HepG2 (cell line): Measurements from ENCODE around the gene SDC1. TPM values are rescaled to one million over a fixed set of nuclear protein-coding genes. Genes with fewer than 3 reads are reported as not detected.
A peak's percentile ranks its signal among the peaks of the same experiment; 100 is the strongest.

Source experiments
- CBFB ChIP-seq: sonication (generic); formaldehyde crosslinking; IDR thresholded peaks from 2 replicates; pipeline ENCODE4 v1.4.0; 2020; ENCODE audit warnings: missing genetic modification reagents
- CTCF ChIP-seq: sonication (generic); formaldehyde crosslinking; IDR thresholded peaks from 2 replicates; pipeline ENCODE4 v1.5.0; 2020; ENCODE audit warnings: mild to moderate bottlenecking, missing genetic modification reagents, moderate library complexity
- DDIT3 ChIP-seq: sonication (generic); formaldehyde crosslinking; IDR thresholded peaks from 2 replicates; pipeline ENCODE4 v1.4.0; 2020; ENCODE audit warnings: mild to moderate bottlenecking, missing genetic modification reagents
- HNF4A ChIP-seq: sonication (generic); formaldehyde crosslinking; IDR thresholded peaks from 2 replicates; pipeline ENCODE4 v1.4.0; 2020; ENCODE audit warnings: missing genetic modification reagents
- HOXA5 ChIP-seq: sonication (generic); formaldehyde crosslinking; IDR thresholded peaks from 2 replicates; pipeline ENCODE4 v1.4.0; 2020; ENCODE audit warnings: missing genetic modification reagents
- MTA3 ChIP-seq: sonication (generic); formaldehyde crosslinking; IDR thresholded peaks from 2 replicates; pipeline ENCODE4 v1.4.0; 2020; ENCODE audit warnings: missing genetic modification reagents
- NFE2L1 ChIP-seq: sonication (generic); formaldehyde crosslinking; IDR thresholded peaks from 2 replicates; pipeline ENCODE4 v1.4.0; 2020; ENCODE audit warnings: missing genetic modification reagents, mild to moderate bottlenecking, borderline replicate concordance
- NFKB2 ChIP-seq: sonication (generic); formaldehyde crosslinking; IDR thresholded peaks from 2 replicates; pipeline ENCODE4 v1.4.0; 2020; ENCODE audit warnings: missing genetic modification reagents, borderline replicate concordance
- PATZ1 ChIP-seq: sonication (generic); formaldehyde crosslinking; IDR thresholded peaks from 2 replicates; pipeline ENCODE4 v1.4.0; 2020; ENCODE audit warnings: missing genetic modification reagents
- RERE ChIP-seq: IDR thresholded peaks from 2 replicates; pipeline ENCODE4 v1.6.1; 2016; ENCODE audit warnings: low read depth, missing genetic modification reagents, missing compliant biosample characterization
- SAFB2 ChIP-seq: sonication (generic); formaldehyde crosslinking; IDR thresholded peaks from 2 replicates; pipeline ENCODE4 v1.5.1; 2020; ENCODE audit warnings: missing genetic modification reagents, low read depth, mild to moderate bottlenecking, borderline replicate concordance
- SMAD9 ChIP-seq: sonication (generic); formaldehyde crosslinking; IDR thresholded peaks from 2 replicates; pipeline ENCODE4 v1.5.1; 2020; ENCODE audit warnings: mild to moderate bottlenecking, missing genetic modification reagents
- TBX3 ChIP-seq: fragments of 450-650 bp; IDR thresholded peaks from 2 replicates; pipeline ENCODE4 v1.6.1; 2017; ENCODE audit warnings: antibody characterized with exemption, mild to moderate bottlenecking, inconsistent platforms, borderline replicate concordance
- ZFP1 ChIP-seq: IDR thresholded peaks from 2 replicates; pipeline ENCODE4 v1.6.1; 2016
- ZNF263 ChIP-seq: sonication (generic); formaldehyde crosslinking; IDR thresholded peaks from 2 replicates; pipeline ENCODE4 v1.4.0; 2020; ENCODE audit warnings: missing genetic modification reagents
- ZNF776 ChIP-seq: sonication (generic); formaldehyde crosslinking; IDR thresholded peaks from 2 replicates; pipeline ENCODE4 v1.4.0; 2020; ENCODE audit warnings: mild to moderate bottlenecking, missing genetic modification reagents
- polyA plus RNA-seq, 8 experiments: library from polyadenylated mRNA; depleted of rRNA in 3 of 8; stranded (reverse) in 7 of 8; unstranded in 1 of 8; fragments of >200 nt; fragmentation: Illumina TruSeq in 4 of 8; extraction: Trizol in 4 of 8; gene quantifications; 2 replicates each; pipeline versions ENCODE4 v1.2.1 to v1.2.3, GENCODE V29; 2011 to 2016; ENCODE audit warnings: low read depth in 4 of 8, missing spikeins in 1 of 8, mixed read lengths in 1 of 8; ENCODE audit not compliant: insufficient read depth in 1 of 8
- total RNA-seq, 5 experiments: library from RNA; depleted of rRNA; stranded (reverse); fragments of >200 nt; fragmentation: Illumina TruSeq; extraction: Trizol; gene quantifications; 2 replicates each; pipeline ENCODE4 v1.2.3, GENCODE V29; 2016; ENCODE audit warnings: low read depth in 1 of 5

Gene SDC1
- total and polyA plus RNA-seq, 2 of the 13 experiments (the other 11 are each of a cell fraction or from before 2014, with no cell fraction given): 108 to 119 TPM

GRCh38 chr2:20223407-20224163 is 1.3 kb downstream of the SDC1 start (continued):
- TF ChIP-seq PATZ1 (CRISPR knock-in tag) (no peak), ZNF263 (no peak), SMAD9 (CRISPR knock-in tag) (no peak), CBFB (CRISPR knock-in tag) (no peak), SAFB2 (CRISPR knock-in tag) (no peak), ZFP1 (CRISPR knock-in tag) (no peak), CTCF (CRISPR knock-in tag) (peak; percentile 38), TBX3 (no peak), NFE2L1 (CRISPR knock-in tag) (no peak), MTA3 (no peak), RERE (CRISPR knock-in tag) (no peak), ZNF776 (CRISPR knock-in tag) (no peak), HOXA5 (CRISPR knock-in tag) (0 out of 2 replicates have a peak, but pooled peaks have one; percentile 29), HNF4A (CRISPR knock-in tag) (0 out of 2 replicates have a peak, but pooled peaks have one; percentile 17), DDIT3 (CRISPR knock-in tag) (no peak), NFKB2 (CRISPR knock-in tag) (peak; percentile 67; the same call in 1 of the 2 replicates)
